ENCODE data around the gene EXOC3.

DNA sequence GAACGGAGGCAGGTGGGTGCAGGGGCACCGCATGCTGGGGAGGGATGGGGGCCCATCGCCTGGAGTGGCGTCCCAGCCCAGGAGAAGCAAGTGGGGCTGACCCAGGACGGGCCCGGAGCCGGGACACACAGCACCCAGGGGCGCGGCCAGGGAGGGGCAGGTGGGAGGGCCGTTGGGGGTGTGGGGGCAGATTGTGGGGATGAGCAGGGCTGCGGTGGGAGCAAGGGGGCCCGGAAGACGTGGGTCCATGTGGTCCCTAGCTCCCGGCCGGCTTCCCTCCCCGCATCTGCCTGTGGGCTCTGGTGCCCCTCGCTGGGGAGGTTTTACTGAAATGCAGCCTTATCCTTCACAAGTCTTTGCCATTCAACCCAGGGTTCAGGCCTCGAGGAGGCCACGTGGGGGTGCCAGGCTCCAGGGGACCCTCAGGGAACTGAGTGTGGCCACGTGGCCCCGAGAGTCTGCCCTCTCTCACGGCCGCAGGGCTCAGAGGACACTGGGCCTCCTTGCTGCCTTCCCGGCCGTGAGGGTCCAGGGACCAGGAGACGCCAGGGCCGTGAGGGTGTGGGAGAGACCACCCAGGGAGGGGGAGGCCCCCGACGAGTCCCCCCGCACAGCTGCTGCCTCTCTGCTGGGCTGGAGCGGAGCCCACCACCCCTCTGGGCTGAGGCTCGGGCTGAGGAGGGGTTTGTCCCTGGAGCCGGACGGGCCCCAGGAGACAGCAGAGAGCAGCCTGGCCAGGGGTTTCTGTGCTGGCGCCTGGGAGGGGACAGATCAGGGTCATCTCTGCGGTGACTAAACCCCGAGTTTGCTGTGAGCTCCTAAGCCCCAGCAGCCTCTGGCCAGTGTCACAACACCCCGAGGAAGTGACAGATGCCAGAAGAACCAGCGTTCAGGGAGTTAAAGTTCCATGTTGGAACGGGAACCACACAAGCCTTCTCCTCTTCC is 46.0 kb downstream of the EXOC3 start:
- TF ChIP-seq, protein P1, sequence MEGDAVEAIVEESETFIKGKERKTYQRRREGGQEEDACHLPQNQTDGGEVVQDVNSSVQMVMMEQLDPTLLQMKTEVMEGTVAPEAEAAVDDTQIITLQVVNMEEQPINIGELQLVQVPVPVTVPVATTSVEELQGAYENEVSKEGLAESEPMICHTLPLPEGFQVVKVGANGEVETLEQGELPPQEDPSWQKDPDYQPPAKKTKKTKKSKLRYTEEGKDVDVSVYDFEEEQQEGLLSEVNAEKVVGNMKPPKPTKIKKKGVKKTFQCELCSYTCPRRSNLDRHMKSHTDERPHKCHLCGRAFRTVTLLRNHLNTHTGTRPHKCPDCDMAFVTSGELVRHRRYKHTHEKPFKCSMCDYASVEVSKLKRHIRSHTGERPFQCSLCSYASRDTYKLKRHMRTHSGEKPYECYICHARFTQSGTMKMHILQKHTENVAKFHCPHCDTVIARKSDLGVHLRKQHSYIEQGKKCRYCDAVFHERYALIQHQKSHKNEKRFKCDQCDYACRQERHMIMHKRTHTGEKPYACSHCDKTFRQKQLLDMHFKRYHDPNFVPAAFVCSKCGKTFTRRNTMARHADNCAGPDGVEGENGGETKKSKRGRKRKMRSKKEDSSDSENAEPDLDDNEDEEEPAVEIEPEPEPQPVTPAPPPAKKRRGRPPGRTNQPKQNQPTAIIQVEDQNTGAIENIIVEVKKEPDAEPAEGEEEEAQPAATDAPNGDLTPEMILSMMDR (IDR thresholded peaks at IDR 0.05): no peak
- no peak for TF ChIP-seq POLR2A (IDR thresholded peaks at IDR 0.05)
